GM12865 (cell line): ENCODE data around the gene RIN3.
"Not testable (repeated sequence)": the region's sequence is repeated elsewhere in the genome, so short reads cannot be mapped to it uniquely, and the experiment has no call there.

Experiments used
- DNase-seq: peaks from one replicate; pipeline ENCODE4 v3.0.0; 2010; ENCODE audit warnings: low read depth
- H3K4me3 ChIP-seq: 2 replicates; pipeline ENCODE4 v1.5.1; 2011; ENCODE audit warnings: mild to moderate bottlenecking, low read depth, low read length, control low read depth
- TF ChIP-seq, protein P1 (sequence below): IDR thresholded peaks from 2 replicates; pipeline ENCODE4 v1.5.1; 2011; ENCODE audit warnings: low read length, control low read depth, low read depth, inconsistent platforms; ENCODE audit not compliant: insufficient read depth; ENCODE audit errors: missing control alignments

Gene RIN3

DNA sequence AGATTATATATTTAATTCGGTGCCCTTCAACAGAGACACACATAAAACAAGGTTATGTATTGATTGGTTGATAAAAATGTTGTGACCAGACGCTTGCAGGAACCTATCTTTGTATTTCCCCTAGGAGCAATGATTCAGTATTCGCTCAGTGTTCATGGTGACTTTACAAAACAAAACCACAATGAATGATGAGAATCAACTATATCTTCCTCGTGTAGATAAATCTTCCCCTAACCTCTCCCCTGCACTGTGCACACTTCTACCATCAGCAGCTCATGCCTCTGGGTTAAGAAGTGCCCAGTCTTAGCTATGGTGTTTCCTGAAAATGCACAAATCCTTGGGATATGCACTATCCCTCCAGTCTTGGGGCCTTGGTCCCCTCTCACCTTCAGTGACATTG is 16.3 kb downstream of the RIN3 start:
- no peak for DNase-seq
- no peak overlapping the region for H3K4me3 ChIP-seq
- TF ChIP-seq, protein P1, sequence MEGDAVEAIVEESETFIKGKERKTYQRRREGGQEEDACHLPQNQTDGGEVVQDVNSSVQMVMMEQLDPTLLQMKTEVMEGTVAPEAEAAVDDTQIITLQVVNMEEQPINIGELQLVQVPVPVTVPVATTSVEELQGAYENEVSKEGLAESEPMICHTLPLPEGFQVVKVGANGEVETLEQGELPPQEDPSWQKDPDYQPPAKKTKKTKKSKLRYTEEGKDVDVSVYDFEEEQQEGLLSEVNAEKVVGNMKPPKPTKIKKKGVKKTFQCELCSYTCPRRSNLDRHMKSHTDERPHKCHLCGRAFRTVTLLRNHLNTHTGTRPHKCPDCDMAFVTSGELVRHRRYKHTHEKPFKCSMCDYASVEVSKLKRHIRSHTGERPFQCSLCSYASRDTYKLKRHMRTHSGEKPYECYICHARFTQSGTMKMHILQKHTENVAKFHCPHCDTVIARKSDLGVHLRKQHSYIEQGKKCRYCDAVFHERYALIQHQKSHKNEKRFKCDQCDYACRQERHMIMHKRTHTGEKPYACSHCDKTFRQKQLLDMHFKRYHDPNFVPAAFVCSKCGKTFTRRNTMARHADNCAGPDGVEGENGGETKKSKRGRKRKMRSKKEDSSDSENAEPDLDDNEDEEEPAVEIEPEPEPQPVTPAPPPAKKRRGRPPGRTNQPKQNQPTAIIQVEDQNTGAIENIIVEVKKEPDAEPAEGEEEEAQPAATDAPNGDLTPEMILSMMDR: no peak

DNA sequence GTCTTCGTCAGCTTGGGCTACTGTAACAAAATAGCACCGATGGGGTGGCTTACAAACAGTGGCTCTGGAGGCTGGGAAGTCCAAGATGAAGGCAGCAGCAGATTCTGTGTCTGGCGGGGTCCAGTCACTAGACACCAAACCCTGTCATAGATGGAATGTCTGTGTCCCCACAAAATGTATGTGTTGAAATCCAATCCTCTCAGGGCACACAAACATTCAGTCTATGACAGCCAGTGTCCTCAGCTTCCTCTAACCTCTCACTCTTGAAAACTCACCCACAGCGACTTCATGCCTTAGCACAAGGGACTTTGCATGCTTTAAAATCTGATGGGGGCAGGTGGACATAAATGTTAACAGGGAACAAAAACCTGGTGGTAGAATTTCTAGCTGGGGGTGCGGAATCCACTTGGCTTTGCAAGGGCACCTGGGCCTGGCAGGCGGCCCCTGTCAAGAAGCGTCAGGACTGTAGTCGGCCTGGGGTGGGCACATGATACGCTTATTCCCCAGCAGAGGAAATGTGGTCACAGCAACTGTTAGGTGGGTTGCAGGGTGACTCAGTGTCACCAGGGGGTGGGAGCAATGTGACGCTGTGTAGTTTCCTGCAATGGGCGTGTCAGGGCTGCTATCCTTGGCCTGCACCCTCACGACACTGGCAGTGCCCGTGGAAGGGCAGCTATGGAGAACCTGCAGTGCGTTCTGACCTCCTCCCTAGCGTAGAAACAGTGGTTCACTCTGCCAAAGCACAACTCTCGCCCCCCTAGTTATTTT is 17.7 kb downstream of the RIN3 start:
- peak; percentile 53 for DNase-seq
- TF ChIP-seq, protein P1: no peak
- H3K4me3 ChIP-seq: no peak overlapping the region

DNA sequence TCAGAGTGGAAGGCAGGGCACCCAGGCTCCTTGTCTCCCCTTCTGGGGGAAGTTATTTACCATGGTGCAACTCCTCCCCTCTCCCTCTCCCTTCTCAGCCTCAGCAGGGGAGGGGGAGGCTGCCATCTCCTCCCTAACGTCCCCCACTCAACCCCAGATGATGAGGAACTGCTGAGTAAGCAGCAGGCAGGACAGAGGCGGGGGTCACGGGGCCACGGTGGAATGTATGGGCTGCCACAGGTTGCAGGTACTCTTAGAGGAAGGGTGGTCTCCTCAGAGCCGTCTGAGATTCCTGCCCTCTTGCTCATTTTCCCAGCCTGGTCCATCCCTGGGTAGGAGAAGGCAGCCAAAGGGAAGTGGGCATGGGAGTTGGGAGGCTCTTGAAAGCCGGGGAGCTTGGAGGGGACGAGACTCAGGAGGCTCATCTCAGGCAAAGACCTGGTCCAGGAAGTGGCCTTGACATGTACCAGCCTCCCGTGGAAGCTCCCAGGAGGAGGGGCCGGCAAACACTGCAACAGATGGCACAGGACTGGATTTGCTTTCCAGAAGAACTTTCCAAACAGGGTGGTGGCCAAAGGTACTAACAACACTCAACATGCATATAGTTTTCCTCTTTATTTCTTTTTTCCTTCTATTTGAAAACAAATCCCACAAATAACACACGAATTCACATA is 19.0 kb downstream of the RIN3 start:
- DNase-seq: no peak
- no peak overlapping the region for H3K4me3 ChIP-seq
- TF ChIP-seq, protein P1: no peak

DNA sequence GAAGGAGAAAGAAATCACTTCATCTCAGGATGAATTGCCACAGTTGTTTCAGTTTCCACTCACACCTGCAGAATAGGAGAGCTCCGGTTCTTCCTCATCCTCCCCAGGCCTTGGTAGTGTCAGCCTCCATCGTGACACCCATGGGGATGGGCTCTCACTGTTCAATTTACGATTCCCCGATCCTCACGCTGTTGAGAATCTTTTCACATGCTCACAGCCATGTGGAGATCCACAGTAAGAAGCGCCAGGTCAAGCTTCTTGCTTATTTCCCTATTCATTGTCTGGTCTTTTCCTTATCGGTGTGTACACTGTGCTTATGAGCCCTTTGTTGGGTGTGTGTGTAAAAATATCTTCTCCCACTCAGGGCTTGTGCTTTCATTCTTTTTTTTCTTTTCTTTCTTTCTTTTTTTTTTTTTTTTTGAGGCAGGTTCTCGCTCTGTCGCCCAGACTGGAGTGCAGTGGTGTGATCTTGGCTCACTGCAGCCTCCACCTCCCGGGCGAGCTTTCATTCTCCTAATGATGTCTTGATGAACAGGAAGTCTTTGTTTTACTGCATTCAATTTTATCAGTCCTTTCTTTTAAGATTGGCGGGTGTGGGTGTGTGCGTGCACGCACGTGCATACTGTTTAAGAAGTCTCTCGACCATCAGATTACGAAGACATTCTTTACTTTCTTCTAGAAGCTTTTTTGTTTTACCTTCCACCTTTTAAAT is 21.5 kb downstream of the RIN3 start:
- no peak overlapping the region for H3K4me3 ChIP-seq
- TF ChIP-seq, protein P1: no peak
- DNase-seq: no peak

DNA sequence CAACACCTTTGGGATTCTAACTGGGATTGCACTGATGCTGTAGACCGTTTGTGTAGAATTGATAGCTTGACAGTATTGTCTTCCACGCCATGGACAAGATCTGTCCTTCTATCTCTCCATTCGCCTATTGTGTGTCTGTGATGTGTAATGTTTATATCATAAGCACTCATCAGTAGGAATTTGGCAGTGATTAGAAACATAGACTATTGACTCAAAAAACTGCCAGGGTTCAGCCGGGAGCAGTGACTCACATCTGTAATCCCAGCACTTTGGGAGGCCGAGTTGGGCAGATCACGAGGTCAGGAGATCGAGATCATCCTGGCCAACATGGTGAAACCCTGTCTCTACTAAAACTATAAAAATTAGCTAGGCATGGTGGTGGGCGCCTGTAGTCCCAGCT is 22.6 kb downstream of the RIN3 start:
- not testable (repeated sequence) for DNase-seq, H3K4me3 ChIP-seq

GRCh38 chr14:92538412-92538985 is 24.9 kb downstream of the RIN3 start:
- peak; percentile 67 for DNase-seq
- no peak overlapping the region for H3K4me3 ChIP-seq
- TF ChIP-seq, protein P1: no peak

GRCh38 chr14:92539419-92539818 is 25.8 kb downstream of the RIN3 start:
- no peak overlapping the region for H3K4me3 ChIP-seq
- TF ChIP-seq, protein P1: no peak
- no peak for DNase-seq
